ENCODE data around the gene CHTF18. TPM values are rescaled to one million over a fixed set of nuclear protein-coding genes. Genes with fewer than 3 reads are reported as not detected.

The CHTF18 gene
- total and polyA plus RNA-seq, 2 of the 4 experiments (the other 2 are of a cell fraction) = 3.2 to 21.4 TPM

Small RNAs within 50 kb of the gene (microRNA-seq; reads per million reads assigned to microRNA genes)
- gene MIR662 (ENCODE audit: insufficient read depth in 1 of 2, insufficient read length in 1 of 2, unreplicated experiment in 1 of 2) = 0 reads per million in 2 experiments

Small RNAs within 50 kb of the gene (small RNA-seq; reads per million reads assigned to genes)
- 0 reads per million in 5 experiments for gene MIR662

Other genes with a start within 250 kb of the CHTF18 start
- not detected in 2 replicates for gene PRR35, start 228.2 kb upstream of the CHTF18 start, total RNA-seq (2012; rRNA removed)
- not detected in 2 replicates for gene PRR35, start 228.2 kb upstream of the CHTF18 start, polyA plus RNA-seq (2012; rRNA removed)
- 0.56 and 0.72 TPM in 2 replicates for gene NHLRC4, start 221.6 kb upstream of the CHTF18 start, total RNA-seq (2012; rRNA removed)
- 0.65 and 0.84 TPM in 2 replicates for gene NHLRC4, start 221.6 kb upstream of the CHTF18 start, polyA plus RNA-seq (2012; rRNA removed)
- gene PIGQ, start 218.7 kb upstream of the CHTF18 start, total RNA-seq (2012; rRNA removed) = 5.9 and 7.2 TPM in 2 replicates
- 36.8 and 40.5 TPM in 2 replicates for gene PIGQ, start 218.7 kb upstream of the CHTF18 start, polyA plus RNA-seq (2012; rRNA removed)
- gene RAB40C, start 198.6 kb upstream of the CHTF18 start, total RNA-seq (2012; rRNA removed) = 6.8 and 6.9 TPM in 2 replicates
- 13.7 and 15.3 TPM in 2 replicates for gene RAB40C, start 198.6 kb upstream of the CHTF18 start, polyA plus RNA-seq (2012; rRNA removed)
- gene WFIKKN1, start 157.6 kb upstream of the CHTF18 start, total RNA-seq (2012; rRNA removed) = not detected in 2 replicates
- gene WFIKKN1, start 157.6 kb upstream of the CHTF18 start, polyA plus RNA-seq (2012; rRNA removed) = 0.10 and 0.23 TPM in 2 replicates
- gene METTL26, start 152.3 kb upstream of the CHTF18 start, total RNA-seq (2012; rRNA removed) = 40.8 and 46.8 TPM in 2 replicates
- gene METTL26, start 152.3 kb upstream of the CHTF18 start, polyA plus RNA-seq (2012; rRNA removed) = 128 and 184 TPM in 2 replicates
- 6.3 and 8.6 TPM in 2 replicates for gene MCRIP2, start 146.8 kb upstream of the CHTF18 start, total RNA-seq (2012; rRNA removed)
- 19.6 and 27.9 TPM in 2 replicates for gene MCRIP2, start 146.8 kb upstream of the CHTF18 start, polyA plus RNA-seq (2012; rRNA removed)
- gene WDR90, start 139.3 kb upstream of the CHTF18 start, total RNA-seq (2012; rRNA removed) = 1.4 and 1.7 TPM in 2 replicates
- 18.7 and 21.7 TPM in 2 replicates for gene WDR90, start 139.3 kb upstream of the CHTF18 start, polyA plus RNA-seq (2012; rRNA removed)
- 20.0 and 20.3 TPM in 2 replicates for gene RHOT2, start 120.5 kb upstream of the CHTF18 start, total RNA-seq (2012; rRNA removed)
- 181 and 228 TPM in 2 replicates for gene RHOT2, start 120.5 kb upstream of the CHTF18 start, polyA plus RNA-seq (2012; rRNA removed)
- gene RHBDL1, start 112.9 kb upstream of the CHTF18 start, total RNA-seq (2012; rRNA removed) = 0.72 and 0.83 TPM in 2 replicates
- 4.1 and 4.8 TPM in 2 replicates for gene RHBDL1, start 112.9 kb upstream of the CHTF18 start, polyA plus RNA-seq (2012; rRNA removed)
- gene STUB1, start 108.2 kb upstream of the CHTF18 start, total RNA-seq (2012; rRNA removed) = 162 and 183 TPM in 2 replicates
- gene STUB1, start 108.2 kb upstream of the CHTF18 start, polyA plus RNA-seq (2012; rRNA removed) = 186 and 195 TPM in 2 replicates
- 17.2 and 17.7 TPM in 2 replicates for gene JMJD8, start 104.3 kb upstream of the CHTF18 start, total RNA-seq (2012; rRNA removed)
- gene JMJD8, start 104.3 kb upstream of the CHTF18 start, polyA plus RNA-seq (2012; rRNA removed) = 62.5 and 72.2 TPM in 2 replicates
- 0.72 and 1.1 TPM in 2 replicates for gene WDR24, start 98.2 kb upstream of the CHTF18 start, total RNA-seq (2012; rRNA removed)
- gene WDR24, start 98.2 kb upstream of the CHTF18 start, polyA plus RNA-seq (2012; rRNA removed) = 8.7 and 10.8 TPM in 2 replicates
- gene FBXL16, start 82.8 kb upstream of the CHTF18 start, total RNA-seq (2012; rRNA removed) = 0.18 and 0.56 TPM in 2 replicates
- gene FBXL16, start 82.8 kb upstream of the CHTF18 start, polyA plus RNA-seq (2012; rRNA removed) = 2.2 and 3.0 TPM in 2 replicates
- gene METRN, start 73.5 kb upstream of the CHTF18 start, total RNA-seq (2012; rRNA removed) = 6.1 and 8.6 TPM in 2 replicates
- 48.2 and 91.1 TPM in 2 replicates for gene METRN, start 73.5 kb upstream of the CHTF18 start, polyA plus RNA-seq (2012; rRNA removed)
- gene ANTKMT, start 67.5 kb upstream of the CHTF18 start, total RNA-seq (2012; rRNA removed) = 7.3 and 7.5 TPM in 2 replicates
- 16.2 and 25.7 TPM in 2 replicates for gene ANTKMT, start 67.5 kb upstream of the CHTF18 start, polyA plus RNA-seq (2012; rRNA removed)
- gene CCDC78, start 62.2 kb upstream of the CHTF18 start, total RNA-seq (2012; rRNA removed) = 0.54 and 0.56 TPM in 2 replicates
- gene CCDC78, start 62.2 kb upstream of the CHTF18 start, polyA plus RNA-seq (2012; rRNA removed) = 4.6 and 5.5 TPM in 2 replicates
- gene HAGHL, start 61.5 kb upstream of the CHTF18 start, total RNA-seq (2012; rRNA removed) = 3.0 and 3.1 TPM in 2 replicates
- 12.5 and 17.5 TPM in 2 replicates for gene HAGHL, start 61.5 kb upstream of the CHTF18 start, polyA plus RNA-seq (2012; rRNA removed)
- gene CIAO3, start 47.6 kb upstream of the CHTF18 start, total RNA-seq (2012; rRNA removed) = 13.9 and 17.0 TPM in 2 replicates
- gene CIAO3, start 47.6 kb upstream of the CHTF18 start, polyA plus RNA-seq (2012; rRNA removed) = 20.2 and 20.5 TPM in 2 replicates
- not detected in 2 replicates for gene MSLN, start 27.9 kb upstream of the CHTF18 start, total RNA-seq (2012; rRNA removed)
- 0.14 and 0.22 TPM in 2 replicates for gene MSLN, start 27.9 kb upstream of the CHTF18 start, polyA plus RNA-seq (2012; rRNA removed)
- gene RPUSD1, start 239 bp upstream of the CHTF18 start, total RNA-seq (2012; rRNA removed) = 11.7 and 13.1 TPM in 2 replicates
- 32.3 and 43.3 TPM in 2 replicates for gene RPUSD1, start 239 bp upstream of the CHTF18 start, polyA plus RNA-seq (2012; rRNA removed)
- not detected in 2 replicates for gene GNG13, start 12.1 kb downstream of the CHTF18 start, total RNA-seq (2012; rRNA removed)
- not detected in 2 replicates for gene GNG13, start 12.1 kb downstream of the CHTF18 start, polyA plus RNA-seq (2012; rRNA removed)
- gene LMF1, start 182.4 kb downstream of the CHTF18 start, total RNA-seq (2012; rRNA removed) = 6.7 and 13.1 TPM in 2 replicates
- gene LMF1, start 182.4 kb downstream of the CHTF18 start, polyA plus RNA-seq (2012; rRNA removed) = 7.7 and 11.0 TPM in 2 replicates
- under 0.01 TPM in 2 replicates for gene SOX8, start 193.2 kb downstream of the CHTF18 start, total RNA-seq (2012; rRNA removed)
- gene SOX8, start 193.2 kb downstream of the CHTF18 start, polyA plus RNA-seq (2012; rRNA removed) = 0.26 and 0.27 TPM in 2 replicates